H1 (cell line): ENCODE results near the gene MPHOSPH8. TPM values are rescaled to one million over a fixed set of nuclear protein-coding genes. Genes with fewer than 3 reads are reported as not detected.

Experiments
- CTCF ChIA-PET: fragments of 300-600 bp; sonication (Branson Sonifier 250); formaldehyde crosslinking; loops from one replicate; lab custom pipeline; 2021; ENCODE audit not compliant: partially characterized antibody; lab: Charles Lee
- POLR2A ChIA-PET: fragments of 300-600 bp; sonication (Branson Sonifier 250); formaldehyde crosslinking; loops from one replicate; lab custom pipeline; 2021; ENCODE audit warnings: inconsistent platforms; ENCODE audit not compliant: partially characterized antibody; lab: Charles Lee
- DNase-seq, 2 experiments: peaks; one replicate each; pipeline versions ENCODE4 v3.0.0 to v3.0.0-alpha.2; 2010 to 2022; ENCODE audit warnings: low spot score in 2 of 2, low read depth in 1 of 2, mixed read lengths in 1 of 2
- FAIRE-seq: peaks from 2 replicates; lab custom pipeline; 2011; peaks lifted over from hg19 to GRCh38; lab: Jason Lieb, UNC
- H2AFZ ChIP-seq: 2 replicates; pipeline ENCODE4 v1.8.1; 2012; ENCODE audit warnings: low read length, inconsistent platforms
- H2AK5ac ChIP-seq: 2 replicates; pipeline ENCODE4 v1.6.1; 2013; ENCODE audit warnings: low read depth, low read length
- H2BK120ac ChIP-seq: replicated peaks from 2 replicates; pipeline ENCODE3; 2013; ENCODE audit warnings: low read depth, low read length, inconsistent platforms
- H2BK12ac ChIP-seq: 2 replicates; pipeline ENCODE4 v1.6.1; 2013; ENCODE audit warnings: low read depth, low read length
- H2BK15ac ChIP-seq: 2 replicates; pipeline ENCODE4 v1.6.1; 2013; ENCODE audit warnings: low read length
- H2BK20ac ChIP-seq: 2 replicates; pipeline ENCODE4 v1.6.1; 2013; ENCODE audit warnings: low read length
- H2BK5ac ChIP-seq: 2 replicates; pipeline ENCODE4 v1.6.1; 2013; ENCODE audit warnings: low read depth, low read length
- H3K14ac ChIP-seq: 2 replicates; pipeline ENCODE4 v1.6.1; 2013; ENCODE audit warnings: inconsistent platforms; ENCODE audit not compliant: insufficient read length
- H3K18ac ChIP-seq: 2 replicates; pipeline ENCODE4 v1.6.1; 2013; ENCODE audit warnings: low read length; ENCODE audit errors: extremely low read depth
- H3K23ac ChIP-seq: 2 replicates; pipeline ENCODE4 v1.6.1; 2013; ENCODE audit warnings: inconsistent platforms; ENCODE audit not compliant: insufficient read length
- H3K23me2 ChIP-seq: 2 replicates; pipeline ENCODE4 v1.6.1; 2013; ENCODE audit warnings: low read depth, low read length
- H3K27ac ChIP-seq: 2 replicates; pipeline ENCODE4 v1.6.1; 2011; ENCODE audit warnings: low read depth, low read length, inconsistent platforms
- H3K27me3 ChIP-seq, 4 experiments: replicated peaks in 1 of 4; 1 replicate in 1 of 4; 2 replicates in 3 of 4; pipeline versions ENCODE4 v1.6.1 to v1.8.1; 2011 to 2013; ENCODE audit warnings: low read length in 3 of 4, mild to moderate bottlenecking in 3 of 4, inconsistent platforms in 2 of 4, mixed read lengths in 2 of 4, moderate library complexity in 1 of 4; ENCODE audit not compliant: control insufficient read depth in 3 of 4, insufficient read depth in 3 of 4; ENCODE audit errors: extremely low read depth in 1 of 4
- H3K36me3 ChIP-seq, 4 experiments: 2 replicates each; pipeline versions ENCODE4 v1.6.1 to v1.8.1; 2011 to 2013; ENCODE audit warnings: mild to moderate bottlenecking in 4 of 4, low read length in 3 of 4, moderate library complexity in 2 of 4, control low read depth in 1 of 4, inconsistent platforms in 1 of 4; ENCODE audit not compliant: insufficient read depth in 4 of 4, control insufficient read depth in 2 of 4
- H3K4ac ChIP-seq: replicated peaks from 2 replicates; pipeline ENCODE3; 2013; ENCODE audit warnings: low read length, low read depth, mixed read lengths, inconsistent platforms; ENCODE audit not compliant: insufficient read length
- H3K4me1 ChIP-seq, 4 experiments: replicated peaks in 1 of 4; 1 replicate in 1 of 4; 2 replicates in 3 of 4; pipeline versions ENCODE4 v1.6.1 to v1.8.1; 2011 to 2013; ENCODE audit warnings: low read length in 3 of 4, inconsistent platforms in 2 of 4, mixed read lengths in 1 of 4; ENCODE audit not compliant: insufficient read depth in 4 of 4, control insufficient read depth in 3 of 4
- H3K4me2 ChIP-seq, 2 experiments: 2 replicates each; pipeline versions ENCODE4 v1.6.1 to v1.8.1; 2011 to 2013; ENCODE audit warnings: low read depth in 2 of 2, low read length in 2 of 2, control low read depth in 1 of 2, inconsistent platforms in 1 of 2, mild to moderate bottlenecking in 1 of 2; ENCODE audit not compliant: insufficient read depth in 1 of 2
- H3K4me3 ChIP-seq, 4 experiments: fragments of 200-600, 300-600 bp in 1 of 4; sonication (generic), shearing (Covaris generic), sonication (Bioruptor Twin) in 1 of 4; 2 replicates each; pipeline versions ENCODE4 v1.5.1 to v1.8.1; 2011 to 2016; ENCODE audit warnings: low read length in 4 of 4, low read depth in 3 of 4, control low read depth in 2 of 4, inconsistent platforms in 2 of 4, mild to moderate bottlenecking in 2 of 4, mixed read lengths in 1 of 4, moderate library complexity in 1 of 4; ENCODE audit not compliant: insufficient read depth in 2 of 4; ENCODE audit errors: extremely low read depth in 1 of 4
- H3K56ac ChIP-seq: replicated peaks from 2 replicates; pipeline ENCODE3; 2013; ENCODE audit warnings: low read depth, mild to moderate bottlenecking, mixed read lengths, low read length, inconsistent platforms; ENCODE audit not compliant: insufficient read length
- H3K79me1 ChIP-seq: 2 replicates; pipeline ENCODE4 v1.6.1; 2013; ENCODE audit warnings: low read depth, low read length, control low read depth
- H3K79me2 ChIP-seq, 2 experiments: 2 replicates each; pipeline versions ENCODE4 v1.6.1 to v1.8.1; 2012 to 2013; ENCODE audit warnings: low read length in 2 of 2, mild to moderate bottlenecking in 2 of 2, inconsistent platforms in 1 of 2; ENCODE audit not compliant: insufficient read depth in 2 of 2, control insufficient read depth in 1 of 2
- H3K9ac ChIP-seq, 4 experiments: replicated peaks in 1 of 4; 1 replicate in 1 of 4; 2 replicates in 3 of 4; pipeline versions ENCODE4 v1.6.1 to v1.8.1; 2011 to 2013; ENCODE audit warnings: low read depth in 3 of 4, low read length in 3 of 4, control low read depth in 2 of 4, mild to moderate bottlenecking in 2 of 4, moderate library complexity in 2 of 4, inconsistent platforms in 1 of 4; ENCODE audit errors: extremely low read depth in 1 of 4
- H3K9me3 ChIP-seq, 2 experiments: 2 replicates each; pipeline versions ENCODE4 v1.6.1 to v1.8.1; 2012 to 2013; ENCODE audit warnings: mild to moderate bottlenecking in 2 of 2, moderate library complexity in 2 of 2, control low read depth in 1 of 2, inconsistent platforms in 1 of 2, low read depth in 1 of 2, low read length in 1 of 2, mixed read lengths in 1 of 2; ENCODE audit not compliant: insufficient read depth in 2 of 2
- H4K20me1 ChIP-seq, 2 experiments: replicated peaks in 1 of 2; 2 replicates each; pipeline versions ENCODE3 to v1.8.1; 2011 to 2013; ENCODE audit warnings: inconsistent platforms in 2 of 2, low read length in 2 of 2, mild to moderate bottlenecking in 1 of 2; ENCODE audit not compliant: insufficient read depth in 2 of 2, control insufficient read depth in 1 of 2
- H4K5ac ChIP-seq: 2 replicates; pipeline ENCODE4 v1.6.1; 2013; ENCODE audit warnings: low read length, low read depth, mixed read lengths, inconsistent platforms; ENCODE audit not compliant: insufficient read length
- H4K8ac ChIP-seq: 2 replicates; pipeline ENCODE4 v1.8.0; 2013; ENCODE audit warnings: mild to moderate bottlenecking, moderate library complexity, low read length, inconsistent platforms; ENCODE audit not compliant: insufficient read depth; ENCODE audit errors: extremely low read depth
- H4K91ac ChIP-seq: replicated peaks from 2 replicates; pipeline ENCODE3; 2013; ENCODE audit warnings: low read length, mixed read lengths, inconsistent platforms; ENCODE audit not compliant: insufficient read length
- CBX5 ChIP-seq: fragments of 300-800, 300-1000 bp; sonication (generic); IDR thresholded peaks from 2 replicates; pipeline ENCODE4 v1.7.1; 2016; ENCODE audit warnings: antibody characterized with exemption, low read length, low read depth
- CREB1 ChIP-seq: IDR thresholded peaks from 2 replicates; pipeline ENCODE4 v1.6.1; 2012; ENCODE audit warnings: inconsistent platforms
- GTF2F1 ChIP-seq: IDR thresholded peaks from 2 replicates; pipeline ENCODE4 v1.6.1; 2012; ENCODE audit warnings: low read depth, low read length, improper control_type of control experiment, borderline replicate concordance
- JUN ChIP-seq: IDR thresholded peaks from 2 replicates; pipeline ENCODE4 v1.6.1; 2011; ENCODE audit warnings: low read depth, mild to moderate bottlenecking, improper control_type of control experiment, low read length
- MAFK ChIP-seq: IDR thresholded peaks from 2 replicates; pipeline ENCODE4 v1.6.1; 2012; ENCODE audit warnings: low read depth, mild to moderate bottlenecking, improper control_type of control experiment, low read length
- RFX5 ChIP-seq: IDR thresholded peaks from 2 replicates; pipeline ENCODE4 v1.6.1; 2011; ENCODE audit warnings: low read depth, low read length, improper control_type of control experiment, borderline replicate concordance
- SAP30 ChIP-seq: fragments of 300-600 bp; sonication (generic); IDR thresholded peaks from 2 replicates; pipeline ENCODE4 v1.7.1; 2012; ENCODE audit warnings: low read length, moderate library complexity, mild to moderate bottlenecking, inconsistent platforms; ENCODE audit not compliant: insufficient read depth, insufficient replicate concordance
- SIRT6 ChIP-seq: IDR thresholded peaks from one replicate; pipeline ENCODE4 v1.7.1; 2012; ENCODE audit warnings: low read length, inconsistent platforms
- SUZ12 ChIP-seq: fragments of 200-600 bp; sonication (generic); IDR thresholded peaks from 2 replicates; pipeline ENCODE4 v1.6.1; 2012; ENCODE audit warnings: mild to moderate bottlenecking, inconsistent platforms, low read length, moderate library complexity, mixed read lengths
- TAF7 ChIP-seq: optimal IDR thresholded peaks from 2 replicates; pipeline ENCODE3; 2011; ENCODE audit warnings: low read depth, mild to moderate bottlenecking, inconsistent platforms, low read length, moderate library complexity, borderline replicate concordance
- USF2 ChIP-seq: IDR thresholded peaks from 2 replicates; pipeline ENCODE4 v1.6.1; 2011; ENCODE audit warnings: low read length, improper control_type of control experiment
- YY1 ChIP-seq: IDR thresholded peaks from 2 replicates; pipeline ENCODE4 v1.6.1; 2011; ENCODE audit warnings: low read depth, mild to moderate bottlenecking, low read length
- WGBS, 2 experiments: shearing (Covaris generic) in 1 of 2; methylation state at CpG; one replicate each; pipeline versions ENCODE4 v1.1.6 to v1.1.7; 2013 to 2015; ENCODE audit warnings: low lambda C conversion rate in 2 of 2, mixed read lengths in 2 of 2, inconsistent platforms in 1 of 2, low coverage in 1 of 2, missing lambda C conversion rate in 1 of 2; ENCODE audit not compliant: insufficient replicate concordance in 2 of 2, insufficient coverage in 1 of 2, insufficient read length in 1 of 2; ENCODE audit errors: extremely low coverage in 1 of 2, missing lambda C conversion rate in 1 of 2; 5-methylcytosine and 5-hydroxymethylcytosine counted together
- polyA plus RNA-seq, 7 experiments: library from polyadenylated mRNA; depleted of rRNA in 3 of 7; stranded (reverse) in 5 of 7; unstranded in 2 of 7; fragments of >200 nt in 5 of 7; fragments of 200-250 nt in 2 of 7; gene quantifications; 1 replicate in 5 of 7; 2 replicates in 1 of 7; 4 replicates in 1 of 7; pipeline versions ENCODE4 v1.2.1 to v1.2.3, GENCODE V29; 2011 to 2013; ENCODE audit warnings: missing spikeins in 2 of 7, mixed read lengths in 2 of 7
- total RNA-seq: library from RNA; stranded (reverse); fragmentation: NEBNext Ultra II Directional; extraction: Animal tissue kit (Norgen Biotek cat#: 25700); gene quantifications from 2 replicates; pipeline ENCODE4 v1.2.1, GENCODE V29; 2021

MPHOSPH8 gene
- total and polyA plus RNA-seq, 2 of the 8 experiments (the other 6 are each of a cell fraction or from before 2014, with no cell fraction given): 8.3 to 20.5 TPM

DNA sequence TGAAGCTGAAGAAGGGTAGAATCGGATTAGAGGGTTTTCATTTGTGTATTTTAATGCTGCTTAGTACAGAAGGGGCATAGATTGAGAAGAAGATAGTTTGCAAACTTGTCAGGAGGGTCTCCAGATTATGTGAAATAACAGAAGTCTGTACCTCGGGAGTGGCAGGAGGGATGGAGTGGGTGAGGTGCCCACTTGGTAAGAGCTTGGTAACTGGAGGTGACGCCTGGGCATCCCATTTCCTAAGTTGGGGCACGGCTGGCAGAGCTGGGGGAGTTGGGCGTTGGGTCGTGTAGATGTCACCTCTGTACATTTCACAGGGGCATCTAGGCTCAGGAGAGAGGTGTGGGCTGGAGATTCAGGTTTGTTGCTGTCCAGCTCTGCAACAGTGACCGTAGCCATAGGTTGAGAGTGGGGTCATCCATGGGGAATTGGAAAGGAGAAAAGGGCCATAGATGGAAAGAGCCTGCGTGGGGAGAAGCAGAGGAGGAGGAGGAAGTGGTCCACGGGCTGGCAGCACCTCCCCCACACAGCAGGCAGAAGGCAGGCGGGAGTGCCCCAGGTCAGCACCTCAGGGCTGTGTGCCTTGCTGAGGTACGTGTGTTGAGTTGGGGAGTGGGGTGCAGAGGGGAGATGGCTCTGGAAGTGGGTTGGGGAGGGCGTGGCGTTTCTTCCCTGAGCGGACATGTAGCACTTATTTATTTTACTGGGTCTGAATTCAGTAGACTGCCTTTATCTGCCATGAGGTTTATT, 31.2 kb downstream of the MPHOSPH8 start:
- Histone ChIP-seq H2BK5ac (no peak overlapping the region), H3K79me2 (no peaks in the 10 kb centered on the region), H4K20me1 (peaks cover 0 to 7% of the 10 kb centered on the region in 2 experiments), H3K27ac (no peak overlapping the region), H4K91ac (no peak overlapping the region), H2AK5ac (no peak overlapping the region), H3K9me3 (no peaks in the 10 kb centered on the region), H3K18ac (no peak overlapping the region), H3K4me3 (no peak overlapping the region), H3K4me2 (no peak overlapping the region), H3K27me3 (no peaks in the 10 kb centered on the region), H3K14ac (no peak overlapping the region), H3K79me1 (no peaks in the 10 kb centered on the region), H4K5ac (no peak overlapping the region), H2BK12ac (no peak overlapping the region), H3K23me2 (no peaks in the 10 kb centered on the region), H3K23ac (no peak overlapping the region), H2AFZ (no peak overlapping the region), H3K56ac (no peak overlapping the region), H2BK15ac (no peak overlapping the region), H2BK120ac (no peak overlapping the region), H3K9ac (no peak overlapping the region), H4K8ac (no peak overlapping the region), H3K4ac (no peak overlapping the region), H2BK20ac (no peak overlapping the region), H3K36me3 (peaks cover 0 to 23% (median 12%) of the 10 kb centered on the region in 4 experiments; a peak in 4 of 8 replicates), H3K4me1 (no peaks in the 10 kb centered on the region; a peak in 1 of 7 replicates)
- ChIA-PET POLR2A (interaction anchor here (1.5 kb wide), 1 partner anchor 112 kb away, joined by 3 read pairs; no protein-coding TSS in a partner anchor), CTCF (interaction anchor here (1.1 kb wide), 1 partner anchor 9 kb away, joined by 3 read pairs; no protein-coding TSS in a partner anchor)
- DNase-seq: no peak
- FAIRE-seq: no peak
- WGBS, 2 experiments: 83% methylated on average over 14 of the region's 14 CpGs; no CpG with 5 or more reads in 1 of the 2 experiments
- TF ChIP-seq CREB1 (no peak), CBX5 (no peak), USF2 (no peak), JUN (no peak), SUZ12 (no peak), YY1 (no peak), SAP30 (no peak), RFX5 (no peak), SIRT6 (no peak), GTF2F1 (no peak), TAF7 (no peak), MAFK (no peak)
